IMR-90 (cell line): Measurements from ENCODE around the gene HPSE2. TPM values are rescaled to one million over a fixed set of nuclear protein-coding genes. Genes with fewer than 3 reads are reported as not detected.

Source experiments
- ATAC-seq: fragments of 200-7000 bp; cut with Tn5 transposase; 2 replicates; pipeline ENCODE4 v1.9.1; 2020; ENCODE audit warnings: low read depth, mild to moderate bottlenecking, moderate library complexity
- BruUV-seq: library from RNA; stranded (reverse); fragments of 400-500 nt; replicated peaks from 2 replicates; lab custom pipeline; 2021; lab: Mats Ljungman, UMichigan
- CTCF ChIA-PET: fragments of 300-600 bp; formaldehyde crosslinking; extraction: SDS; loops from one replicate; lab custom pipeline; 2021; ENCODE audit warnings: antibody characterized with exemption; lab: Yijun Ruan, JAX
- POLR2A ChIA-PET: fragments of 300-600 bp; sonication (Branson Sonifier 250); formaldehyde crosslinking; loops from one replicate; lab custom pipeline; 2022; ENCODE audit warnings: antibody characterized with exemption; ENCODE audit not compliant: unreplicated experiment; lab: Charles Lee
- DNase-seq: peaks from one replicate; pipeline ENCODE4 v3.0.0; 2013
- H2AFZ ChIP-seq: replicated peaks from 2 replicates; pipeline ENCODE3; 2013; ENCODE audit warnings: low read length, mild to moderate bottlenecking; ENCODE audit not compliant: poor library complexity
- H2AK5ac ChIP-seq: 2 replicates; pipeline ENCODE4 v1.6.1; 2013; ENCODE audit warnings: low read depth, low read length, inconsistent platforms
- H2AK9ac ChIP-seq: replicated peaks from 2 replicates; pipeline ENCODE3; 2013; ENCODE audit warnings: mild to moderate bottlenecking, low read depth, low read length, moderate library complexity; ENCODE audit not compliant: poor library complexity
- H2BK120ac ChIP-seq: 2 replicates; pipeline ENCODE4 v1.6.1; 2013; ENCODE audit warnings: low read depth, low read length, inconsistent platforms
- H2BK15ac ChIP-seq: 3 replicates; pipeline ENCODE4 v1.6.1; 2013; ENCODE audit warnings: low read depth, low read length, inconsistent platforms
- H2BK20ac ChIP-seq: 2 replicates; pipeline ENCODE4 v1.6.1; 2013; ENCODE audit warnings: low read depth, mild to moderate bottlenecking, inconsistent platforms, low read length, moderate library complexity
- H2BK5ac ChIP-seq: 2 replicates; pipeline ENCODE4 v1.6.1; 2013; ENCODE audit warnings: mild to moderate bottlenecking, low read depth, low read length, inconsistent platforms; ENCODE audit not compliant: poor library complexity, severe bottlenecking
- H3K14ac ChIP-seq: replicated peaks from 2 replicates; pipeline ENCODE4 v1.6.1; 2013; ENCODE audit warnings: low read depth, low read length, inconsistent platforms
- H3K18ac ChIP-seq: 2 replicates; pipeline ENCODE4 v1.6.1; 2013; ENCODE audit warnings: low read depth, low read length, control low read depth
- H3K23ac ChIP-seq: 2 replicates; pipeline ENCODE4 v1.6.1; 2013; ENCODE audit warnings: low read depth, low read length, inconsistent platforms
- H3K27ac ChIP-seq: 2 replicates; pipeline ENCODE4 v1.5.1; 2013; ENCODE audit warnings: mild to moderate bottlenecking, control low read depth, low read length; ENCODE audit not compliant: insufficient read depth
- H3K27me3 ChIP-seq: 2 replicates; pipeline ENCODE4 v1.6.1; 2013; ENCODE audit warnings: low read length; ENCODE audit not compliant: control insufficient read depth, insufficient read depth
- H3K36me3 ChIP-seq: 2 replicates; pipeline ENCODE4 v1.6.1; 2013; ENCODE audit warnings: low read length, mixed read lengths; ENCODE audit not compliant: control insufficient read depth, insufficient read depth
- H3K4ac ChIP-seq: 2 replicates; pipeline ENCODE4 v1.6.1; 2013; ENCODE audit warnings: low read depth, low read length, inconsistent platforms
- H3K4me1 ChIP-seq: 2 replicates; pipeline ENCODE4 v1.6.1; 2013; ENCODE audit warnings: low read length, mixed read lengths; ENCODE audit not compliant: control insufficient read depth, insufficient read depth
- H3K4me2 ChIP-seq: 2 replicates; pipeline ENCODE4 v1.6.1; 2013; ENCODE audit warnings: low read depth, mild to moderate bottlenecking, control low read depth, low read length, moderate library complexity
- H3K4me3 ChIP-seq: 2 replicates; pipeline ENCODE4 v1.5.1; 2013; ENCODE audit warnings: low read depth, mild to moderate bottlenecking, control low read depth, low read length, moderate library complexity; ENCODE audit not compliant: insufficient read depth
- H3K56ac ChIP-seq: 2 replicates; pipeline ENCODE4 v1.6.1; 2013; ENCODE audit warnings: low read length, inconsistent platforms; ENCODE audit not compliant: insufficient read depth; ENCODE audit errors: extremely low read depth
- H3K79me1 ChIP-seq, 2 experiments: 2 replicates each; pipeline ENCODE4 v1.6.1; 2013; ENCODE audit warnings: low read length in 2 of 2, inconsistent platforms in 1 of 2, low read depth in 1 of 2
- H3K9ac ChIP-seq: 2 replicates; pipeline ENCODE4 v1.6.1; 2013; ENCODE audit warnings: low read depth, low read length, control low read depth
- H3K9me1 ChIP-seq: 2 replicates; pipeline ENCODE4 v1.6.1; 2013; ENCODE audit warnings: low read length, inconsistent platforms; ENCODE audit not compliant: insufficient read depth
- H3K9me3 ChIP-seq: 2 replicates; pipeline ENCODE4 v1.6.1; 2013; ENCODE audit warnings: low read length; ENCODE audit not compliant: control insufficient read depth, insufficient read depth
- H4K20me1 ChIP-seq: 2 replicates; pipeline ENCODE4 v1.6.1; 2013; ENCODE audit warnings: low read length, inconsistent platforms; ENCODE audit not compliant: insufficient read depth
- H4K5ac ChIP-seq: 2 replicates; pipeline ENCODE4 v1.6.1; 2013; ENCODE audit warnings: mild to moderate bottlenecking, low read depth, low read length, control low read depth
- H4K8ac ChIP-seq, 2 experiments: 2 replicates each; pipeline ENCODE4 v1.6.1; 2013; ENCODE audit warnings: low read depth in 2 of 2, low read length in 2 of 2, control low read depth in 1 of 2, inconsistent platforms in 1 of 2
- H4K91ac ChIP-seq: 2 replicates; pipeline ENCODE4 v1.6.1; 2013; ENCODE audit warnings: low read depth, low read length, inconsistent platforms; ENCODE audit not compliant: insufficient read depth
- CHD1 ChIP-seq: IDR thresholded peaks from 2 replicates; pipeline ENCODE4 v1.6.1; 2012; ENCODE audit warnings: low read depth, low read length, improper control_type of control experiment
- FOS ChIP-seq: fragments of 150-350 bp; IDR thresholded peaks from 2 replicates; pipeline ENCODE4 v1.6.1; 2016; ENCODE audit warnings: low read depth, low read length
- MAZ ChIP-seq: IDR thresholded peaks from 2 replicates; pipeline ENCODE4 v1.6.1; 2012; ENCODE audit warnings: low read depth, mild to moderate bottlenecking, low read length, improper control_type of control experiment, moderate library complexity, borderline replicate concordance
- MXI1 ChIP-seq: IDR thresholded peaks from 2 replicates; pipeline ENCODE4 v1.6.1; 2012; ENCODE audit warnings: low read depth, mild to moderate bottlenecking, low read length, moderate library complexity, borderline replicate concordance
- NFE2L2 ChIP-seq: fragments of 150-350 bp; IDR thresholded peaks from 2 replicates; pipeline ENCODE4 v1.6.1; 2016; ENCODE audit warnings: low read depth, mild to moderate bottlenecking, low read length
- POLR2A ChIP-seq: IDR thresholded peaks from 2 replicates; pipeline ENCODE4 v1.6.1; 2012; ENCODE audit warnings: mild to moderate bottlenecking, low read depth, low read length
- RCOR1 ChIP-seq: IDR thresholded peaks from 2 replicates; pipeline ENCODE4 v1.6.1; 2012; ENCODE audit warnings: mild to moderate bottlenecking, low read length, improper control_type of control experiment; ENCODE audit not compliant: insufficient replicate concordance
- SMC3 ChIP-seq: fragments of 150-350 bp; IDR thresholded peaks from 2 replicates; pipeline ENCODE4 v1.6.1; 2016; ENCODE audit warnings: low read depth, mild to moderate bottlenecking, antibody characterized with exemption, low read length, moderate library complexity
- WGBS, 2 experiments: methylation state at CpG; one replicate each; pipeline versions ENCODE4 v1.1.5 to v1.1.7; 2013; ENCODE audit warnings: missing lambda C conversion rate in 2 of 2; ENCODE audit not compliant: insufficient read length in 1 of 2; ENCODE audit errors: extremely low coverage in 2 of 2; 5-methylcytosine and 5-hydroxymethylcytosine counted together
- dilution Hi-C: fragments of 300-500 bp; cut with HindIII; formaldehyde crosslinking; loops from one replicate; pipeline ENCODE4 v1.14.3; 2018; ENCODE audit warnings: low sequenced_read_pairs; ENCODE audit not compliant: unreplicated experiment
- in situ Hi-C: fragments of 300-500 bp; cut with MboI; formaldehyde crosslinking; loops from 3 replicates; pipeline ENCODE4 v1.14.3; 2019; ENCODE audit warnings: low sequenced_read_pairs, inconsistent platforms, mixed read lengths
- intact Hi-C: fragments of 100-400 bp; cut with micrococcal nuclease; formaldehyde crosslinking; loops from 2 replicates; pipeline ENCODE4 v1.10.0; 2022
- polyA plus RNA-seq, 3 experiments: library from polyadenylated mRNA; depleted of rRNA; stranded (reverse); fragments of >200 nt; gene quantifications; 2 replicates each; pipeline ENCODE4 v1.2.3, GENCODE V29; 2012; ENCODE audit warnings: low replicate concordance in 1 of 3
- total RNA-seq: library from RNA; depleted of rRNA; stranded (reverse); fragments of >200 nt; gene quantifications from 2 replicates; pipeline ENCODE4 v1.2.3, GENCODE V29; 2012
- TF ChIP-seq, protein P1 (sequence below): fragments of 150-350 bp; IDR thresholded peaks from 2 replicates; pipeline ENCODE4 v1.6.1; 2017; ENCODE audit warnings: mild to moderate bottlenecking, antibody characterized with exemption, low read length, low read depth

HPSE2 gene
- total and polyA plus RNA-seq, 2 of the 4 experiments (the other 2 are of a cell fraction): not detected

DNA sequence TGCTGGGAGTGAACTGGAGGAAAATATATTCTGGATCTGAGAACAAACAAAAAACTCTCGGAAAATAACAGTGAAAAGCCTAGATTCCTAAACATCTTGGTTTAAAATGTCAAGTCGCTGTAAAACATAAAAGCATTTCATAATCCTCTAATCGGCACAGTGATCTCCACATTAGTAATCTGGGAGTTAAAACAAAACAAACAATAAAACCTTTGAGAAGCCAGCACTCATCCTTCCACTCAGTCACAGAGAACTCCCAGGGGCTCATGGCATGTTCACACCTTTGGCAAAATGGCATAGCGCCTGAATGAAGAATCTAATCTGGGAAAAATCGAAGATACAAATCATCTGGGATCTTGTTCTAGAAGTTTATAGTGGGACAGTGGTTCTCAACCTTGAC, 764.8 kb downstream of the HPSE2 start:
- Histone ChIP-seq H3K27ac (no peak overlapping the region), H2BK5ac (no peak overlapping the region), H2AFZ (no peak overlapping the region), H2AK5ac (no peak overlapping the region), H3K4me3 (no peak overlapping the region), H3K14ac (no peak overlapping the region), H3K36me3 (no peaks in the 10 kb centered on the region), H3K4me2 (no peak overlapping the region), H3K9me3 (no peaks in the 10 kb centered on the region), H3K9me1 (no peaks in the 10 kb centered on the region), H3K23ac (no peak overlapping the region), H2BK120ac (no peak overlapping the region), H2BK15ac (no peak overlapping the region), H3K9ac (no peak overlapping the region), H3K27me3 (peaks cover 21% of the 10 kb centered on the region), H3K4ac (no peak overlapping the region), H3K18ac (no peak overlapping the region), H4K91ac (no peak overlapping the region), H4K8ac (no peak overlapping the region), H3K56ac (no peak overlapping the region), H2BK20ac (no peak overlapping the region), H2AK9ac (no peak overlapping the region), H3K79me1 (no peaks in the 10 kb centered on the region), H4K5ac (no peak overlapping the region), H3K4me1 (no peaks in the 10 kb centered on the region), H4K20me1 (no peaks in the 10 kb centered on the region)
- ChIA-PET CTCF (no interaction called here), POLR2A (no interaction called here)
- dilution Hi-C loops: no loop called here
- no TSS peak for BruUV-seq
- TF ChIP-seq NFE2L2 (no peak), SMC3 (no peak), MXI1 (no peak), RCOR1 (no peak), FOS (no peak), CHD1 (no peak), POLR2A (no peak), MAZ (no peak)
- TF ChIP-seq, protein P1, sequence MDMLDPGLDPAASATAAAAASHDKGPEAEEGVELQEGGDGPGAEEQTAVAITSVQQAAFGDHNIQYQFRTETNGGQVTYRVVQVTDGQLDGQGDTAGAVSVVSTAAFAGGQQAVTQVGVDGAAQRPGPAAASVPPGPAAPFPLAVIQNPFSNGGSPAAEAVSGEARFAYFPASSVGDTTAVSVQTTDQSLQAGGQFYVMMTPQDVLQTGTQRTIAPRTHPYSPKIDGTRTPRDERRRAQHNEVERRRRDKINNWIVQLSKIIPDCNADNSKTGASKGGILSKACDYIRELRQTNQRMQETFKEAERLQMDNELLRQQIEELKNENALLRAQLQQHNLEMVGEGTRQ: no peak
- ATAC-seq (no peak), DNase-seq (no peak)
- intact Hi-C loops: no loop called here
- no CpG with 5 or more reads among the region's 5 CpGs for WGBS, 2 experiments
- in situ Hi-C loops: no loop called here
